Progenitor cell of endocrine pancreas (in vitro differentiated cells): ENCODE data around the gene AMFR. TPM values are rescaled to one million over a fixed set of nuclear protein-coding genes. Genes with fewer than 3 reads are reported as not detected.

ENCODE experiments used
- DNase-seq: peaks from one replicate; pipeline ENCODE4 v3.0.0; 2021; ENCODE audit warnings: low spot score; ENCODE audit not compliant: unreplicated experiment
- H3K27ac Mint-ChIP-seq: 2 replicates; pipeline ENCODE4 v1.8.0; 2021; ENCODE audit warnings: mild to moderate bottlenecking, moderate library complexity, mixed read lengths
- H3K27me3 Mint-ChIP-seq: 2 replicates; pipeline ENCODE4 v1.8.0; 2021; ENCODE audit warnings: mixed read lengths
- H3K36me3 Mint-ChIP-seq: 2 replicates; pipeline ENCODE4 v1.8.0; 2022; ENCODE audit warnings: mixed read lengths; ENCODE audit not compliant: insufficient read depth
- H3K4me1 Mint-ChIP-seq: 2 replicates; pipeline ENCODE4 v1.8.0; 2021; ENCODE audit warnings: low read depth, mixed read lengths
- H3K4me3 Mint-ChIP-seq: 2 replicates; pipeline ENCODE4 v1.8.0; 2021; ENCODE audit warnings: low read depth, mild to moderate bottlenecking, moderate library complexity, mixed read lengths
- H3K9me3 Mint-ChIP-seq: 2 replicates; pipeline ENCODE4 v1.8.0; 2021; ENCODE audit warnings: low read depth, mixed read lengths
- total RNA-seq: library from RNA; stranded (reverse); gene quantifications from 2 replicates; pipeline ENCODE4 v1.2.1, GENCODE V29; 2021
- TF ChIP-seq, protein P1 (sequence below): fragments of 200-600 bp; sonication (generic); IDR thresholded peaks from one replicate; pipeline ENCODE4 v1.5.0; 2021; ENCODE audit warnings: antibody characterized with exemption, mild to moderate bottlenecking; ENCODE audit not compliant: unreplicated experiment

AMFR gene
- total RNA-seq, 1 donor from 2014 or later: 55.8 TPM

GRCh38 chr16:56344518-56345405 lies 80.6 kb downstream of the AMFR start:
- Mint-ChIP-seq H3K36me3 (no peaks in the 10 kb centered on the region), H3K27ac (no peak overlapping the region), H3K9me3 (no peaks in the 10 kb centered on the region), H3K27me3 (peaks cover 3% of the 10 kb centered on the region), H3K4me3 (no peak overlapping the region), H3K4me1 (no peaks in the 10 kb centered on the region)
- TF ChIP-seq, protein P1, sequence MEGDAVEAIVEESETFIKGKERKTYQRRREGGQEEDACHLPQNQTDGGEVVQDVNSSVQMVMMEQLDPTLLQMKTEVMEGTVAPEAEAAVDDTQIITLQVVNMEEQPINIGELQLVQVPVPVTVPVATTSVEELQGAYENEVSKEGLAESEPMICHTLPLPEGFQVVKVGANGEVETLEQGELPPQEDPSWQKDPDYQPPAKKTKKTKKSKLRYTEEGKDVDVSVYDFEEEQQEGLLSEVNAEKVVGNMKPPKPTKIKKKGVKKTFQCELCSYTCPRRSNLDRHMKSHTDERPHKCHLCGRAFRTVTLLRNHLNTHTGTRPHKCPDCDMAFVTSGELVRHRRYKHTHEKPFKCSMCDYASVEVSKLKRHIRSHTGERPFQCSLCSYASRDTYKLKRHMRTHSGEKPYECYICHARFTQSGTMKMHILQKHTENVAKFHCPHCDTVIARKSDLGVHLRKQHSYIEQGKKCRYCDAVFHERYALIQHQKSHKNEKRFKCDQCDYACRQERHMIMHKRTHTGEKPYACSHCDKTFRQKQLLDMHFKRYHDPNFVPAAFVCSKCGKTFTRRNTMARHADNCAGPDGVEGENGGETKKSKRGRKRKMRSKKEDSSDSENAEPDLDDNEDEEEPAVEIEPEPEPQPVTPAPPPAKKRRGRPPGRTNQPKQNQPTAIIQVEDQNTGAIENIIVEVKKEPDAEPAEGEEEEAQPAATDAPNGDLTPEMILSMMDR: no peak
- DNase-seq: no peak

DNA sequence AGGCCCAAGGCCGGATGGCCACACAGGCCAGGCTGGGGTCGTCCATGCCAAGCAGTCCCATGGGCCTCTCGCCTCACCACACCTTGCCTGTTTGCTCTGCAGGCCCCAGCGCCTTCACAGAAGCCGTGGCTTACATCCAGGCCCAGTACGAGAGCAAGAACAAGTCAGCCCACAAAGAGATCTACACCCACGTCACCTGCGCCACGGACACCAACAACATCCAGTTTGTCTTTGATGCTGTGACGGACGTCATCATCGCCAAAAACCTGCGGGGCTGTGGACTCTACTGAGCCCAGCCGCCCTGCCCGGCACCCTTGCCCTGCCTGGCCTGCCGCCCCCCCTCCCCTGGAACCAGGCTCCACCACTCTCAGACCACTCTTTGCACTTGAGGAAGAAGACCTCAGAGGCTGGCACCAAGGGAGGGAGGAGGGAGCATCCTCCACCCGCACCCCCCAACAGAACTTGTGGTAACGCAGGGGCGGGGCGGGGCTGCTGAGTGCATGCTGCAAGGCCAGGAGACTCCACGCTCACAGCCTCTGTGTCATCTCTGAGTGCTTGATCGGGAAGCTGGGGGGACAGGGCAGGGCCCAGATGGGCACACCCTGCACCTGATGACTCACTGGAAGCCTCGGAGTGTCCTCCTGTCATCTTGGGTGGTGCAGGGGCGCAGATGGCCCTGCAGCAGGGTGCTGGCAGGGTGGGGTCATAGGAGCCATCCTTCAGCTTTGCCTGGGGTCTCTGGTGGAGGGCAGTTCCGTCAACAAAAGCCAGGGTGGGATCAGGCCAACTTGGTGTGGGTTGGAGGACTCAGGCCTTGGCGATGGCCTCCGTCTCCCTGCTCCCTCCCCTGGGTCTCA lies 81.5 kb downstream of the AMFR start:
- no peak for DNase-seq
- Mint-ChIP-seq H3K27me3 (no peaks in the 10 kb centered on the region), H3K4me3 (no peak overlapping the region), H3K9me3 (no peaks in the 10 kb centered on the region), H3K4me1 (no peaks in the 10 kb centered on the region), H3K27ac (no peak overlapping the region), H3K36me3 (no peaks in the 10 kb centered on the region)
- TF ChIP-seq, protein P1: no peak

DNA sequence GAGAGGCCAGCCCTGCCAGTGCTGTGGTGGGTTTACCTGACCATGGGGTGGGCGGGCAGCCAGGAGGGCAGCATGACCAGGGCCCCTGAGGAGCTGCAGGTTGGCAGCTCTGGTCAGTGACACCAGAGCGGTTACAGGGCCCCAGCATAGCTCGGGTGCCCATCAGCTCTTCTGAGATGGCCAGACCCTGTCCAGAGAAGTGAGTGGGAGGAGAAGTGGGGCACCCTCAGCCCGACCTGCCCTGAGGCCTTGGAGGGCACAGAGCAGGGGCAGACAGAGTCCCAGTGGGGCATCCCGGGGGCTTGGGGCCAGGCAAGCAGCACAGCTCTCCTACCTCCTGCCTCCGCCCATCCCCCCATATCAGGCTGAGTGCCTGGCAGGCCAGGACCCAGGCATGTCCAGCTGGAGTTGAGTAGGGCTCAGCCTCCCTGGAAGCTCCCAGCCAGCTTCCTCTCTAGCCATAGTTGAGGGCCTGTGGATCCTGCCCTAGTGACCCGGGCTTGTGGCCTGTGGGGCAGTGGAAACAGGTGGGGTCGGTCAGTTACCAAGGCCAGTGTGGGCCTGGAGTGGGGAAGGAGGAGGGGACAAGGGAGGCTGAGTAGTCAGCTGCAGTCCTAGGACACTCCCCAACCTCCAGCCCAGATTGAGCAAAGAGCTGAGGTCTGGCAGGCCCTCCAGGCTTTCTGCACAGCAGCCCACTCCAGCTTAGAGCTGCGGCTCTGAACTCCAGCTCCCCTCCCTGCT lies 83.5 kb downstream of the AMFR start:
- no peaks in the 10 kb centered on the region for H3K27me3 Mint-ChIP-seq
- TF ChIP-seq, protein P1: no peak
- no peak for DNase-seq
- no peaks in the 10 kb centered on the region for H3K9me3 Mint-ChIP-seq
- H3K27ac Mint-ChIP-seq: no peak overlapping the region
- no peaks in the 10 kb centered on the region for H3K4me1 Mint-ChIP-seq
- no peak overlapping the region for H3K4me3 Mint-ChIP-seq
- H3K36me3 Mint-ChIP-seq: no peaks in the 10 kb centered on the region

DNA sequence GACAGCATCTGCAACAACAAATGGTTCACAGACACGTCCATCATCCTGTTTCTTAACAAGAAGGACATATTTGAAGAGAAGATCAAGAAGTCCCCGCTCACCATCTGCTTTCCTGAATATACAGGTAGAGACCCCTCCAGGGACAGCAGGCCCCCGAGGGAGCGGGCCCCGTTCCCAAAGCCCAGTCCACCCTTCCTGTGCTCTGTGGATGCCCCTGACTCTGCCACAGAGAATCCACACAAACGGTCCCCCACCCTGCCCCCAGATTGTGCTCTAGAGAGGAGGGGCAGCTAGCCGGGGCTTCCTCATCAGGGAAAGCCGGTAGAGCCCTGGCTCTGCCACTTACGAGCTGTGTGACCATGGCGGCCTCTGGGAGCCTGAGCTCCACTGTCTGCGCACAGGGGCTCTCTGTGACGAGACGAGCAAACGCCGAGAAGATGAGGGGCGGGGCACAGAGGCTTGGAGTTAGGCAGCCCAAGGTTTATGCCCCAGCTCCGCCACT lies 84.4 kb downstream of the AMFR start:
- H3K9me3 Mint-ChIP-seq: no peaks in the 10 kb centered on the region
- TF ChIP-seq, protein P1: no peak
- no peaks in the 10 kb centered on the region for H3K4me1 Mint-ChIP-seq
- no peak for DNase-seq
- no peak overlapping the region for H3K27ac Mint-ChIP-seq
- H3K4me3 Mint-ChIP-seq: no peak overlapping the region
- no peaks in the 10 kb centered on the region for H3K27me3 Mint-ChIP-seq
- H3K36me3 Mint-ChIP-seq: no peaks in the 10 kb centered on the region
